ENCODE results near the gene KLF18.

Gene KLF18

DNA sequence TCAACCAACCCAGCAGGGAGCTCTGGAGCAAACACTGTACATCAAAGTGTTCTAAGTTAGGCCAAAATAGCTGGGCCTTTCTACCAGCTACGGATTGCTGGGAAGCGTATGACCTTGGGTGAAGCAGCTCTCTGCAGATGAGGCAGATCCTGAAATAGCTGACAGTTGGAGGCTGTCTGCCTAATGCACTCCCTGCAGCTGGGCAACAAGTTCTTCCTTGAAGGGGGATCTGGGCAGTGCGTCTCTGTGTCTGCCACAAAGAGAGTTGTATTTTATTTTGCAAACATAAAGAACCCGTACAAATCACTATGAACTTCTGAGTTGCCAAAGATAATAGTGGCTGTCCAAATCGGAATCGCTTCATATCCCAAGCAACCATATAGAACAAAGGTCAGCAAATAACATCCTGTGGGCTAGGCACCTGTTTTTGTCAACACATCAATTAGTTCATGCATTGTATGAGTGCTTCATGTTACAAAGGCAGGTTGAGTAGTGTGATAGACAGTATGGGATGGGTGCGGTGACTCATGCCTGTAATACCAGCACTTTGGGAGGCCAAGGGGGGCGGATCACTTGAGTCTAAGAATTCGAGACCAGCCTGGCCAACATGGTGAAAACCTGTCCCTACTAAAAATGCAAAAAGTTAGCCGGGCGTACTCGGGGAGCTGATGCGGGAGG, 51.9 kb downstream of the KLF18 start:
- no peak for FAIRE-seq
- no peak for DNase-seq (ENCODE audit: extremely low spot score, insufficient read length, low read depth)

Measured in GM18507 (cell line).